DND-41 (cell line): ENCODE results near the gene GNG12.

Experiments
- ATAC-seq: fragments of 200-7000 bp; cut with Tn5 transposase; 3 replicates; pipeline ENCODE4 v1.9.1; 2021; ENCODE audit warnings: low read depth; ENCODE audit not compliant: insufficient read depth
- DNase-seq: peaks from one replicate; pipeline ENCODE4 v3.0.0-alpha.2; 2020
- H2AFZ ChIP-seq: 2 replicates; pipeline ENCODE4 v1.6.0; 2012; ENCODE audit warnings: low read depth, low read length
- H3K27ac ChIP-seq: 2 replicates; pipeline ENCODE4 v1.5.1; 2012; ENCODE audit warnings: low read length, inconsistent platforms
- H3K27me3 ChIP-seq: fragments of 200-600 bp; sonication (generic); 2 replicates; pipeline ENCODE4 v1.6.0; 2012; ENCODE audit warnings: low read length, mild to moderate bottlenecking, inconsistent platforms; ENCODE audit not compliant: insufficient read depth, poor library complexity
- H3K36me3 ChIP-seq: 2 replicates; pipeline ENCODE4 v1.5.1; 2012; ENCODE audit warnings: low read length, inconsistent platforms; ENCODE audit not compliant: insufficient read depth
- H3K4me1 ChIP-seq: 2 replicates; pipeline ENCODE4 v1.5.1; 2012; ENCODE audit warnings: mild to moderate bottlenecking, low read length; ENCODE audit not compliant: insufficient read depth
- H3K4me2 ChIP-seq: 2 replicates; pipeline ENCODE4 v1.6.0; 2012; ENCODE audit warnings: mild to moderate bottlenecking, moderate library complexity, low read length, inconsistent platforms; ENCODE audit not compliant: insufficient read depth
- H3K4me3 ChIP-seq, 2 experiments: fragments of 200-600 bp in 1 of 2; shearing (Covaris generic) in 1 of 2; 2 replicates each; pipeline ENCODE4 v1.5.1; 2012 to 2016; ENCODE audit warnings: inconsistent platforms in 2 of 2, low read length in 2 of 2, mild to moderate bottlenecking in 2 of 2, low read depth in 1 of 2, moderate library complexity in 1 of 2
- H3K79me2 ChIP-seq: 2 replicates; pipeline ENCODE4 v1.6.0; 2012; ENCODE audit warnings: low read length, inconsistent platforms; ENCODE audit not compliant: insufficient read depth
- H3K9ac ChIP-seq: 2 replicates; pipeline ENCODE4 v1.6.0; 2012; ENCODE audit warnings: low read depth, mild to moderate bottlenecking, inconsistent platforms, low read length, moderate library complexity
- H3K9me3 ChIP-seq: 2 replicates; pipeline ENCODE4 v1.5.1; 2012; ENCODE audit warnings: low read length, moderate library complexity, mild to moderate bottlenecking, inconsistent platforms; ENCODE audit not compliant: insufficient read depth, severe bottlenecking
- H4K20me1 ChIP-seq: 2 replicates; pipeline ENCODE4 v1.6.0; 2012; ENCODE audit warnings: low read length; ENCODE audit not compliant: insufficient read depth
- CTCF ChIP-seq: IDR thresholded peaks from 2 replicates; pipeline ENCODE4 v1.5.1; 2012; ENCODE audit warnings: borderline replicate concordance, low read length, moderate library complexity, mild to moderate bottlenecking; ENCODE audit not compliant: poor library complexity, severe bottlenecking; ENCODE audit errors: extremely low read depth
- EZH2 ChIP-seq: IDR thresholded peaks from 3 replicates; pipeline ENCODE4 v1.6.1; 2012; ENCODE audit warnings: borderline replicate concordance, low read depth, mild to moderate bottlenecking, moderate library complexity, low read length, inconsistent platforms; ENCODE audit not compliant: severe bottlenecking

The GNG12 gene

DNA sequence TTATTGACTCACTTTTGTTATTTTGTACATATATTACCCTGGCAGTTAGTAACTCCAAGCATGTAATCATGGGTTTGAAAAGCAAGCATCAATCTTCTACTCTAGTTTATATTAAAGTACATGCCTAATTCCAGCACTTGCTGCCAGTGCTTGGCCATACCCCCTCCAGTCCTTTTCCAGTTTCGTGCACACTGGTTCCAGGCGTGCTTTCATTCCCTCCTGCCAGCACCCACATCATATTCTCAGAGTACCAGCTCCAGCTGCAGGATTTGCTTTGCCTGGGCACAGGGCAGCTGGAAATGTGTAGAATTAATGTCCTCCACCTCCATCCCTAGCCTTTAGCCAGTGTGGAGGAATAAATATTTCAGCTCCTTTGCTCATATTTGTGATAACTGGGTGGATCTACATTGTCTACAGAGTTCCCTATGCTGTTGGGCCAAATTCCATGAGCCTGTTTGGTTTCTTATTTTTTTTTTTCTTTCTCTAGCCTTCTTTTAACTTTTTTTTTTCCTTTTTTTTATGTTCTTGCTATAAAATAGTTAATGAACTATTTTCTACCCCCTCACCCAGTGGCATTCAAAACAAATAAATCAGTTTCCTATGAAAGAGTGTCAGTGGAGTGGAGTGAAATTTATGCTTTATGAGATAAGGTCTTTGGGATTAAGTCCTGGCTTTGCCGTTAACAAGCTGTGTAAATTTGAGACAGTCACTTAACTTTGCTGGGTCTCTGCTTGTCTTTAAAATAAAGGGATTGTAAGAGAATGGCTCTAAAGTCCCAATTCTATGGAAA, 2.6 kb upstream of the GNG12 start:
- Histone ChIP-seq H3K4me3 (no peak overlapping the region), H3K4me2 (no peak overlapping the region), H2AFZ (no peak overlapping the region), H3K36me3 (no peaks in the 10 kb centered on the region), H3K27ac (no peak overlapping the region), H3K27me3 (peaks cover 63% of the 10 kb centered on the region), H3K9ac (no peak overlapping the region), H4K20me1 (peaks cover 4% of the 10 kb centered on the region; the same call in 1 of the 2 replicates), H3K4me1 (peaks cover 3% of the 10 kb centered on the region; the same call in 1 of the 2 replicates), H3K79me2 (no peaks in the 10 kb centered on the region), H3K9me3 (no peaks in the 10 kb centered on the region)
- TF ChIP-seq EZH2 (no peak), CTCF (no peak)
- ATAC-seq, result no peak
- DNase-seq, result no peak

DNA sequence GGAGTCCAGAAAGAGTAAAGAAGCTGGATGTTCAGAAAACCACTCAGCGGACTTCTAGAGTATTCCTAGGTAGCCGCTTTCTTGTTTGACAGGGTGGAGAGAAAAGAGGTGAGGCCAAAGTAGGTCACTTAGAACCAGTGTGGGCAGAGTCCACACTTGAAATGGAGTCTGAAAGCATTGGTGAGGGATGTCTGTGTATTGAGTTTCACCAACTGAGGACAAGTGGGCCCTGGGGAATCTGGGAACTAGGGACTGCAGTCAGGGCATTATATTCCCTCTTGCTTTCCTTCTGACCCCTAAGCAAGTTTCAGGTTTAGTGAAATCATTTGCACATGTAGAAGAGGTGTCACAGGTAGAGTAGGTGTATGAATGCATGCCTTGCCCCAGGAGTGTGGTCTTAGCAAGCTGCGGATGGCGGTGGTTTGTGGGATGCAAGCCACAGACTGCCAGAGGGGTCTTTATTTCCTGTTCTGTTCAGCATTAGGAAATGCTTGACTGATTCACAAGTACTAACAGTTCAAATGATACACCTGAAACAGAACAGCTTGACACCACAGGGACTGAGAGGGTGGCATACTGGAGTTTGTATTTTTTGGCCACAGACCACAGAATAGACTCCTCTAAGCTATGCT, 1.1 kb upstream of the GNG12 start:
- Histone ChIP-seq H3K4me2 (no peak overlapping the region), H3K27ac (no peak overlapping the region), H3K36me3 (no peaks in the 10 kb centered on the region), H3K27me3 (peaks cover 66% of the 10 kb centered on the region), H3K9ac (no peak overlapping the region), H2AFZ (no peak overlapping the region), H3K4me3 (no peak overlapping the region), H3K79me2 (no peaks in the 10 kb centered on the region), H3K9me3 (no peaks in the 10 kb centered on the region), H4K20me1 (peaks cover 4% of the 10 kb centered on the region; the same call in 1 of the 2 replicates), H3K4me1 (peaks cover 3% of the 10 kb centered on the region; the same call in 1 of the 2 replicates)
- ATAC-seq, result peak; percentile 76
- TF ChIP-seq EZH2, result no peak
- TF ChIP-seq CTCF, result no peak
- DNase-seq, result peak; percentile 20

- H3K27ac ChIP-seq, result no peak overlapping the region
- no peak overlapping the region for H3K4me2 ChIP-seq
- H3K4me3 ChIP-seq, result no peak overlapping the region
These were observed 304 bp upstream of the GNG12 start for GRCh38 chr1:67833602-67833940.

More at GRCh38 chr1:67833602-67833940, 304 bp upstream of the GNG12 start:
- Histone ChIP-seq H4K20me1 (peaks cover 4% of the 10 kb centered on the region; the same call in 1 of the 2 replicates), H3K9me3 (no peaks in the 10 kb centered on the region), H3K36me3 (no peaks in the 10 kb centered on the region), H3K79me2 (no peaks in the 10 kb centered on the region), H3K9ac (no peak overlapping the region), H3K4me1 (peaks cover 3% of the 10 kb centered on the region; the same call in 1 of the 2 replicates), H2AFZ (no peak overlapping the region), H3K27me3 (peaks cover 65% of the 10 kb centered on the region)
- TF ChIP-seq CTCF, result no peak
- TF ChIP-seq EZH2, result no peak
- DNase-seq (no peak), ATAC-seq (no peak)
